A549 (cell line): ENCODE data around the gene ACSL3.

Experiments used
- CTCF ChIP-seq: fragments of >200 bp; sonication (Bioruptor Twin); formaldehyde crosslinking; IDR thresholded peaks from 3 replicates; pipeline ENCODE4 v1.5.1; 2016
- E2F6 ChIP-seq: IDR thresholded peaks from 2 replicates; pipeline ENCODE4 v1.6.1; 2012; ENCODE audit warnings: low read depth, borderline replicate concordance
- GATA3 ChIP-seq: IDR thresholded peaks from 2 replicates; pipeline ENCODE4 v1.6.1; 2012; ENCODE audit warnings: borderline replicate concordance
- HDAC2 ChIP-seq: fragments of 200-600 bp; sonication (generic); IDR thresholded peaks from 2 replicates; pipeline ENCODE4 v1.6.1; 2016
- HMGXB4 ChIP-seq: fragments of 250-450 bp; sonication (Bioruptor Pico); IDR thresholded peaks from 2 replicates; pipeline ENCODE4 v1.5.0; 2021; ENCODE audit warnings: mild to moderate bottlenecking, moderate library complexity, borderline replicate concordance
- JUN ChIP-seq, 2 experiments: fragments of >200 bp; sonication (Bioruptor Twin); formaldehyde crosslinking; IDR thresholded peaks; 2 replicates in 1 of 2; 3 replicates in 1 of 2; pipeline ENCODE4 v1.6.1; 2016 to 2017
- POLR2A ChIP-seq: IDR thresholded peaks from 2 replicates; pipeline ENCODE4 v1.6.1; 2012; ENCODE audit warnings: mild to moderate bottlenecking, low read length
- REST ChIP-seq: fragments of 200-600 bp; sonication (generic); IDR thresholded peaks from 2 replicates; pipeline ENCODE4 v1.6.1; 2016; ENCODE audit warnings: antibody characterized with exemption, mild to moderate bottlenecking, moderate library complexity
- USF2 ChIP-seq: fragments of 450-650 bp; IDR thresholded peaks from 2 replicates; pipeline ENCODE4 v1.6.1; 2014; ENCODE audit warnings: antibody characterized with exemption

GRCh38 chr2:222811828-222812227, 49.0 kb upstream of the ACSL3 start:
- no peak for TF ChIP-seq CTCF
- TF ChIP-seq E2F6 = no peak
- TF ChIP-seq USF2 = no peak
- no peak for TF ChIP-seq REST
- TF ChIP-seq JUN (IDR thresholded peaks at IDR 0.05) = no peak
- no peak for TF ChIP-seq POLR2A
- no peak for TF ChIP-seq HMGXB4
- TF ChIP-seq HDAC2 = no peak
- TF ChIP-seq GATA3 = no peak
